Activated CD8-positive, alpha-beta memory T cell treated with anti-CD3 and anti-CD28 coated beads for 48 hours (primary cell): ENCODE results near the gene CLSTN2.

ENCODE experiments used
- DNase-seq, 3 experiments: peaks; one replicate each; pipeline ENCODE4 v3.0.0-alpha.2; 2020; ENCODE audit warnings: low read depth in 2 of 3, low spot score in 2 of 3

The CLSTN2 gene

DNA sequence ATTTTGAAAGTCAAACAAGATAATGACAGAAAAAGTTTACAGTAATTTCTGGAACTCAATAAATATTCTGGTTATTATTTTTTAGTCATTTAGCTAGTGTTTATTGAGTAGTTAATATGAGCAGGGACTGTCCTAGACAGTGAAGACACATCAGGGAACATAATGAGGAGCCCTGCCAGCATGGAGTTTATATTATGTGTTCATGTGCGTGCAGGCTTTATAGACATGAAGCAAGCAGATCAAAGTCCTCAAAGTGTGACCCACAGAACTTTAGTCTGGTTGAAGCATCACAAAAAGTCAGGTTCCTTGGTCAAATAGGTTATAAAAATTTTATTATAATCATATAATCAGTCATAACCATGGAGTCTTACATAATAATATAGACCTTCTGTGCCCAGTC is 289.3 kb downstream of the CLSTN2 start:
- DNase-seq, result no peak

DNA sequence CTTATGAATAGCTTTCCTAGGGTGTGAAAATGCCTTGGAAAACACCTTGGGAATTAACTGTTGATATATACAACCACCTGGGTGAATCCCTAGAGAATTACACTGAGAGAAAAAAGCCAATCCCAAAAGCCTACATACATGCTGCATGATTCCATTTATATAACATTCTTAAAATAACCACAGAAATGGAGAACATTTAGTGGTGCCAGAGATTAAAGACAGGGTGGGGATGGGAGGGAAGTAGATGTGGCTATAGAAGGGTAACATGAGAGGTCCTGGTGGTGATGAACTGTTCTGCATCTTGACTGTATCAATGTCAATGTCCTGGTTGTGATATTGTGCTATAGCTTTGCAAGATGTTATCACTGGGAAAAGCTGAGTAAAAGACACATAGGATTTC is 291.0 kb downstream of the CLSTN2 start:
- no peak for DNase-seq

DNA sequence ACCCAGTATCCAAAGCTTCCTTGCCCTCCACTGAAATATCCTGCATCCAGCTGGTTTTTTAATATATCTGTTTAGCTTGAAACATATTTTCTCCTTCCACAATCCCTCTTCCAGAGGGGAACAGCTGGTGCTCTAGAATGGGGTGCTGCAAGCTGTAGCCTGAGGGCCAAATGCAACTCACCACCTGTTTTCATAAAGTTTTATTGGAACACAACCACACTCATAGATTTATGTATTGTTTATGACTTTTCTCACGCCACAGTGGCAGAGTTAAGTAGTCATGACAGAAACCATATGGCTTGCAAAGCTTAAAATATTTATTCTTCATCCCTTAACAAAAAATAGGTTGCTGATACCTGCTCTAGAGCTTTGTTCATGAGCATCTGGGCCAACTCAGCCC is 298.7 kb downstream of the CLSTN2 start:
- DNase-seq, result no peak

DNA sequence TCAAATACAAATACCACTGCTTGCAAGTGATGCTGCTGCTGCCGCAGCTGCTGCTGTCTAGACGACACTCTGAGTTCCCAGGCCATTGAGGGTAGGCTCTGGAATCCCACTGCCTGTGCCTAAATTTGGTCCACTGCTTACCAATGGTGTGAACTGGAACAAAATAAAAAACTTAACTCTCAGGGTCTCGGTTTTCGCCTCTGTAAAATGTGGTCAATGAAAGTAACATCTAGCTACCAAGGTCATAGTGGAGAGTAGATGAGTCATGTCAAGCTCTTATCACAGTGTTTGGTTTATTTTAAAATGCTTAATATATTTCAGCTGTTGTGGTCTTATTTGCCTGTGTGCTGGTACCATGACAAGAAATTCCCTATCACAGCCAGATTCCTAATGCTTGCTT is 299.3 kb downstream of the CLSTN2 start:
- DNase-seq, result no peak

DNA sequence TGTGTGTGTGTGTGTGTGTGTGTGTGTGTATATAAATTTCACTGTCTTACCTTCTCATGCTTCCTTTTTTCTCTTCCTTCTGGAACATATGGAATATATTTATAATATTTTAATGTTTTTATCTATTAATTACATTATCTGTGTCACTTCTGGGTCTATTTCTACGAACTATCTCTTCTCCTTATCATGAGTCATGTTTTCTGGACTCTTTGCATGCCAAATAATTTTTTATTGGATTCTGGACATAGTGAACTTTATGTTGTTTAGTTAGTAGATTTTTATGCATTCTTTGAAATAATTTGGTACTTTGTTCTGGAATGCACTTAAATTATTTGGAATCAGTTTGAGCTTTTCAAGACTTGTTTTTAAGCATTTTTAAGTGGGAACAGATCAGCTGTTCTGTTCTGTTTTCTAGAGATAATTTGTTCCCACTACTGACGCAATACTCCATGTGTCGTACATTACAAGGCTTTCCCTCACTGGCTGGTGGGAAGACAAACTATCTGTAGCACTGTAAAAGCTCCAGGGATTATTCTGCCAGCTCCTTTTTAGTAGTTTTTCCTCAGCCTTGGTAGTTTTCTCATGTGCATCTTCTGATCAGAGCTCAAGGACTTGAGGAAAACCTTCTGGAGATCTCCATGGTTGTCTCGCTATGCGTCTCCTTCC is 302.0 kb downstream of the CLSTN2 start:
- no peak for DNase-seq

DNA sequence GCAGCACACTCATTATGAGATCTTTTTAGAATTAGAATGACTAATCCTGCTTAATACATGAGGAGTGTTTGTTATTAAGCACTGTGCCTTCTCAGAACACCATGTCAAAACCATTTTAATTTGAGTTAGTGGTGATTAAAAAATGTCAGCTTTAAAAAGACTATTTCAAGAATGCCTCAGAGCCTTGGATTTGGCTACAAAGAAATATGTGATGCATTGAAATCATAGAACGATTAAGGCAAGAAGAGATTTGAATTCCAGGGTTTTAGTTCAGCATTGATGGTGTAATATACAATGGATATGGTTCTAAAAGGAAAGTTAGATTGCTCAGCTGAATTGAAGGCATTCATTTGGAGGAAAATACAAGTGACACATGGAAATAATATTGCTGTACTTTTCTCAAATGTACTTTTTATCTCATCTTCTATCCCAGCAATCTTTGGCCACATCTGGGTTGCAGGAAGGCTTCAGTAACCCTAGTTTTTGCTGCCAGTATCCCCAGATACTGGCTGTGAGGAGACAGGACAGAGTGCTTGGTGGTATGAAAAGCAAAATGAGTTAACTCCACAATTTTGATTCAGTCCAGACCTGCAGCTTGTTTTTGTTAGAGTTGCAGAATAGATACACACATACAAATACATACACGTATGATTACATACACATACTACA is 303.8 kb downstream of the CLSTN2 start:
- DNase-seq, result no peak

DNA sequence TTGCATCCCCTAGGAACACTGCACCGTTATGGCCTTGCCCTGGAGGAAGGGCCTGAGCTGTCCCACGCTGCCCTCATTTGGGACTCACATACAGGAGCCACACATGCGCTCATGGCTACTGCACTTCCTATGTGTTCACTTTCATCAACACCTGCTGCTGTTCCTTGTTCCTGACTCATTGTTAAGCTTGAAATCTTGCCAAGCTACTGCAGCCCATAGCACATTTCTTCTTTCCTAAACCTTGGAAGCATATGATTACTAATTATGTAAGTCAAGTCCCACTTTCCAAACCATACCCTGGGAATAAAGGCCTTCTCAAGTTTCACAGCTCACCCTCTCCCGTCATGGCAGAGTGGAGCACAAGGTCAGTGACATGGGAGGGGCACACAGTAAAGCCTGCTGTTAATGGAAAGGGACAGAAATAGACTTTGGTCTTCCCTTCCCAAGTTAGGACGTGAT is 307.9 kb downstream of the CLSTN2 start:
- DNase-seq, result no peak

DNA sequence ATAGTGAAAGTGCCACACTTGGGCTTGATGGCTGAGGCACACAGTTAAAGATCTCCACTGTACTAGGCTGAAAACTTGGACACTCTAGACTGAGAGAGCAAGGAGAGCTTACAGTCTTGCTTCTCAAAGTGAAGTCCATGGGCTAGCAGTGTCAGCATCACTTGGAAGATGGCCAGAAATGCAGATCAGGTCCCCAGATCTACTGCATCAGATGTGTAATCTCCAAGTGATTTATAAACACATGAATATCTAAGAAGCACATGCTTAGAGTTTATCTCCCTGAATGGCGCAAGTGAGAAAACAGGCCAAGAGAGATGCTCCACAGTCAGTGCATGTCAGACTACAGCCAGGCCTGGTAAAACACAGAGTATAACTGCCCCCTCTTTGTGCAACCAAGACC is 308.6 kb downstream of the CLSTN2 start:
- DNase-seq, result no peak

DNA sequence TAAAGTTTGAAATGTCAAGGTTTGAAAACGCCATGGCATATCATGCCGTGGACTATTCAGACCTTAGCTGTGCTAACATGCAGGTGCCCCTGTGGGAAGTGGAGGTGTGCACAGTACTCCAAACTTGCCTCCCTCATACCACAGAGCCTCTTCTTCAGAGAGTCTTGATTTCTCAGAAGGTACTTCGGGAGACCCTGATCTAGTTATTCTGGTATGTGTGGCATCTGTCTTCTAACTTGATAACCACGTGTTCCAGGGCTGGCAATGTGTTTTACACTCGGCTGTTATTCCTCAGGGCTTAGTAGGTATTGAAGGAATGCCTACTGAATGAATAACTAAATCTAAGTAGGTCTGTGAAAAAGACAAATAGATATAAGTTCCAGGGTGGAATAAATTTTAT is 309.9 kb downstream of the CLSTN2 start:
- no peak for DNase-seq

DNA sequence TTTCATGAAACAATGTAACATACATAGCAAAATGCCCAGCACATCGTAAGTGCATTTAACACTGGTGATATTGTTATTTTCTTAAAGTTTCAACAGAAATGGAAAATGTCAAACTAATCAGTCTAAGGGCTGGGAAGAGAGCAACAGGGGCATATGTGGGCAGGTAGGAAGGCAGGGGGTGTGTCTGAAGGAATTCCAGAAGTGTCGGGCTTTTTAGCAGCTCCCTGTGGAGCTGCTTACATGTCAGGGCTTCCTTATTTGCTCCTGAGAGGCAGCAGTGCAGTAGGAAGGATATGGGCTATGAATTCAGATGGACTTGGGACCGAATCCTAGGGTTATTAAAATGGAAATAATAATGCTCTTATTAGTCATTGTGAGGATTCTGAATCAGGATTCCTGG is 311.6 kb downstream of the CLSTN2 start:
- DNase-seq, result no peak

DNA sequence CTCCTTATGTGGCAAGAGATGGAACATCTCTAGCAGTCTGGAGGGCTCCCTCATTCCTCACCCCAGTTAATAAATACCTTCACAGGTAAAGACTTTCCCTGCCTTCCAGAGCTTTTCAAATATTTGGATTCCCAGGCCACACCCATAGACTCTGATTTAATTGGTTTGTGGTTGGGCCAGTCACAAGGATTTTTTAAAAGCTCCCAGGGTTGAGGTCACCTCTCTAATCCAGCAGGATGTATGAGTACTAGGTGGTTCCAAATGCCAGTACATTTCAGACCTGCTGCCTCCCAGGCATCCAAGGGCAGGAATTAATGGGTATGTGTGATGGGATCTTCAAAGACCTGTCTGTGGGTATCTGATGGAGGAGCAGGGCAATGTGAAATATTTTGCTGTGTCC is 312.8 kb downstream of the CLSTN2 start:
- DNase-seq, result no peak

DNA sequence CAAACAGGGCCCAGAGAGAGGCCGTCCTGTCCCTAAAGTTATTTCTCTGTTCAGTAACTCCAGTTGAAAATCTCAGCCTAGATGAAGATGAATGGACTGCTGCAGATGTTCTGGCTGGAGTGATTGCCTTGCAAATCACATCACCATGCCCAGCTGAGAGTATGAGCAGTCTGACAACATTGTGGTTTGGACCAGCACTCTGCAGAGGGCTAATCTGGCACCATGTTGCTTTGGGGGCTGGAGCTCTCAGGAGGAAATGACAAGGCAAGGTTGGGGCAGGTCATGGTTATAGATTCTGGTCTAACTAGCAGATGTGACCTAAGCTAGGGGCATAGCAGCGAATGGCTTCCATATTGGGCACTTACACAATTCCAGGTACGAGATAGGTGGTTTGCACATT is 314.2 kb downstream of the CLSTN2 start:
- no peak for DNase-seq

DNA sequence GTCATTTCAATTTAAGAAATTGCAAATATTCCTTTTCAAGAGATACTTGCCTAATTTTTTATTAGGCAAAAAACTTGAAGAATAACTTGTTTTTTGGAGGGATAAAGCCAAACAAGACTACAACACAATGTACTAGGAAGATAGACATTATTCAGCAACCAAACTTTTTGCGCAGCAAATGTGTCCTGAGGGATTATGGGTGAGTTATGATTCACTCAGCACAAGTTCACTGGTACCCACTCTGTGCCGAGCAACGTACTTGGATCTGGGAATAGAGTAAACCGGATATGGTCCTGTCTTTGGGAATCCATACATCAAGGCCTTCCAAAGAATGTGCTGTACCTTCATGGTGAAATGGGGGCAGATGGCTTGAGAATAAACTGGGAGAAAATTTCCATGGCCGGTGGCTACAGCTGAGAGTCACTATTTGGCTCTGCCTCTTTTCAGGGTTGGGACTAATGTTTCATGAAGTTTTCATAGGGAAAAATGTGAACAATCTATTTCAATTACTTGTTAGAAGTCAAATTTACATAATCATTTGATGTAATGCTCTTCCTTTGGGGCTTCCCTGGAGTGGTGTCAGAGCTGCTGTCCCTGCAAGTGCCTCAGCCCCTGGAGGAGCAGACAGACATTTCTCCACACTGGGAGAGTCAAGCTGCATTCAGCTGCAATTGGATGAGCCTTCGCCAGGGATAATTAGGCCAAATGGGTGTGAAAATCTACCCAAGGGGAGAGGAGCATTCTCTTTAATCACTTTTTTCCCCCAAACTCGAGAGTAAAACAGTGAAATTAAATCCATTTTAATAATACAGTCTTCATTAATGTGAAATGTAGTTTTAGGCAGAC is 315.2 kb downstream of the CLSTN2 start:
- no peak for DNase-seq

DNA sequence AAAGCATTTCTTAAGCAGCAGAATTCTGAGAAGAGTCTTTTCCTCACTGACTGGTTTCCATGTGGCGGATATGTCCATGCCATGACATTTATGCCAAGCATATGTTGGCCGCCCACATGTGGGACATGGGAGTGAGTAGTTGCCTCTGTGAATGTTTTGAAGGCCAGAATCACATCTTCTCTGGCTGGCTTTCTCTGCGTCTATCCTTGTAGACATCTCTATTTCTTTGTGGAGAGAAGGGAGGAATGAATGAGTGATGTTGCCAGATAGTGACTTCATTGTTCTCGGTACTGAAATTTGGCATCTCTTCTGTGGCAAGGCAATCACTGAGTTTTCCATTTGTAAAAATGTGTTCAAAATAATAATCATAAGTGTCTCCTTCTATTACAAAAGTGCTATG is 316.0 kb downstream of the CLSTN2 start:
- no peak for DNase-seq

DNA sequence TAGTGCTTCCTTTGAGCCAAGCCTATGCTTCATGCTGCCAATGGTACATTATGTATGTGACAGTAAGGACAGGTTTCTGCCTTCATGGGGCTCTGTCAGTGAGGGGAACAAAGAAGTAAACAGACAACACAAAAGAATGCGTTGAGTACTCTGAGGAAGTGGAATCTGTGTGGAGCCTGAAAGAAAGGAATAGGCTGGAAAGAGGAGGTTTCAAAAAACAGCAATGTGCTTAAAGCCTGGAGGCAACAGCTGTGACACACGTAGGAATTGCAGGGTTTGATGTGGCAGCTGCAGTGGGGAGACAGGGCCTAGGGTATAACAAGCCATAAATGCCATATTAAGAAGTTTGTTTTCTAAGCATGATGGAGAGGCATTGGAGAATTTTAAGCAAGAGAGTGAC is 316.7 kb downstream of the CLSTN2 start:
- no peak for DNase-seq

DNA sequence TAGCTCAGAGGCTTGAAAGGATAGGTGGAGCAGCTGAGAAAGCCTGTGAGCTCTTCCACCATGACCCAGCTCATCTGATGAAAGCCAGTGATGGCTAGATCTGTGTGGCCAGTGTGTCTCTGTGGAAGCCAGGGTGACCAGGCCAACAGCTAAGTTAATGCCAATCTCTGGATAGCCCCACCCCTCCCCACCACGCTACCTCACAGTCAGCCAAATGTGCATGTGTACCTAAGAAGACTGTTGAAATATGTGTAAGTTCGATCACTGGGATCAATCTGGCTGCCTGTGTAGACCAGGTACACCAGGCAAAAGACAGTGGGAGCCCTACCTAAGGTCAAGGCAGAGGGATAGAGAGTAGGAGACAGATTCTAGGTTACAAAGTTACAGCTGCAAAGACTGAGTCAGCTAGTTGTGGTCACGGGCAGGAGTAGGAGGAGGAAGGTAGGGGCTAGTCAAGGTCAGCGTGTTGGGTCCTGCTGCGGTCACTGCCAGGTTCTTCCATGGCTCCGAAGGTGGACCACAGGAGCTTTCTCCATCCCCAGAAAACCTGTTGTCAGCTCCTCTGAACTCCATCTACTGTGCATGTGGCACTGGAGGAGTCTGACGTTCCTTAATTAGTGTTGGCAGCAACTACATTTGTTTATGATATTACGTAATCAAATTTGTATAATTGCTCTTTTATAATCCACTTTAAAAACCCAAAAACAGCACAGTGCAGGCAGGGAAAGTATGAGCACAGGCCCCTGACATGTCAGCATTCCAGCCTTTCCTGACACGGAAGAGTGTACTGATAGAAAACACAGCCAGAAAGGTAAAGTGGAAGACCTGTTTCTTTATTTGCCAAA is 318.0 kb downstream of the CLSTN2 start:
- no peak for DNase-seq

DNA sequence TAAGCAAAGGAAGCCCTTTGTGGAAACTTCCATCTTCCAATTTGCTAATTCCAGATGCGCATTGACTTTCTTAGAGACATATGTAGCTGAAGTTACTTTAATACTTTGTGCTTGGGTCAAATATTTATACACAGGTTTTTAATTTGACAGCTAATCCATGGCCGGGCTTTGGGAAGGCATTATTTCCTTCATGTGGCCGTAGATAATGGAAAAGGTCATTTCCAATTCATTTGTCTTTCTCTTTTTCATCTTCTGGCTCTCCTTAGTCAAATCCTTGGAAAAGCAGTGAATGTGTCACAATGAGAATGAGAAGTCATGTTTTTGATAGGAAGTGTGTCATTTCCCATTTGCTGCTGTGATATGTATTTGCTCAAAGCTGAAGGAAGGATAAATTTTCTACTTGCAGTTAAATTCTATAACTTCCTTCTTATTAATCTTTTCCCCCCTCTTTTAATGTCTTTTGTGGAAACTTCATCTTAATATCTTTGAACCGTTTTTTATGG is 323.3 kb downstream of the CLSTN2 start:
- no peak for DNase-seq

DNA sequence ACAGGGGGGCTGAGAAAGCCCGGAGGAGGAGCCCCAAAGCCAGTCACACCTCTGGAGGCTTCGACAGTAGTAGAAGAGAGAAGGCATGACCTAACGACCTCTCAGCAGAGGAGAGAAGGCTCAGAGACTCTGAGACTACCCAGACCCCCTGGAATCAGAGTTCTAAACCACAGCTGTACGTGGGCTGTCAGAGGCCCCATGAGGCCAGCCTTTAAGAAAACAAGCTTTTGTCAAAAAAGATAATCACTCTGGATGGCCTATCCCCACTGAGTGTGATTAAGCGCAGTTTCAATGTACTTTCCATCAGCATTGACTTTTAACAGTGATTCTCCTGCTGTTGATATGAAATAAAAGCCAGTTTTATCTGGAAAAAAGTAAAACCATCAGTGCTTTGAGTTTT is 330.3 kb downstream of the CLSTN2 start:
- DNase-seq, result no peak

DNA sequence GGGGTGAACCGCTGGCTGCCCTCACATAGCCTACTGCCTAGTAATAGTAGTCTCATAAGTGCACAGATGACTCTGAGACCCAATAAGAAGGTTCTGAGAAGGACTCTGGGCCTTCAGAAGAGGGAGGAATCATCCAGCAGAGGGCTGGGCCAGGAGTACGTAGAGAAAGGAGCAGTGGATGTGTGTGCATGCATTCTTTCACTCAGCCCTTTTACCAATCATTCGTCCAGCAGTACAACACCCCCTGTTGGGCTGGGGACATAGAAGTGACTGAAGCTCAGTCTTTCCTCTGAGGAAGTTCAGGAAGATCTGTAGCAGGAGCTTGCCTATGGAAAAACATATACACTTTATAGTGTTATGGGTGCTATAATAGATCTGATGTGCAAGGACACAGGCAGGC is 333.1 kb downstream of the CLSTN2 start:
- DNase-seq, result no peak

DNA sequence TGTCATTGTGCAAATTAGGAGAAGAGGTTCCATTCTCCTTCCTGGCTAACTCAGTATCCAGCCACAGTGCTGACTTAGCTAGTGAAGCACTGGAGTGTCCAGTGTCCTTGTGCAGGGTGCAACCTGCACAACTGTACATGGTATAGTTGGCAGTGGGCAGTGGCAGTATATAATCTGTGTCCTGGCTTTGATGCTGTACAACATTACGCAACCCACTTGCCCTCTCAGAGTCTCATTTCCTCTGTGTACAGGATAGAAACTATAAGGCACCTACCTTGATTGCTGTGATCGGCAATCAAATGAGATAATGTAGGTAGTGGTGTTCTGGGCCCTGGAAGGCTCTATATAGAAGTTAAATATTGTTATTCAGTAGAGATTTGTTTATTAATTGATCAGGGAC is 333.6 kb downstream of the CLSTN2 start:
- no peak for DNase-seq

DNA sequence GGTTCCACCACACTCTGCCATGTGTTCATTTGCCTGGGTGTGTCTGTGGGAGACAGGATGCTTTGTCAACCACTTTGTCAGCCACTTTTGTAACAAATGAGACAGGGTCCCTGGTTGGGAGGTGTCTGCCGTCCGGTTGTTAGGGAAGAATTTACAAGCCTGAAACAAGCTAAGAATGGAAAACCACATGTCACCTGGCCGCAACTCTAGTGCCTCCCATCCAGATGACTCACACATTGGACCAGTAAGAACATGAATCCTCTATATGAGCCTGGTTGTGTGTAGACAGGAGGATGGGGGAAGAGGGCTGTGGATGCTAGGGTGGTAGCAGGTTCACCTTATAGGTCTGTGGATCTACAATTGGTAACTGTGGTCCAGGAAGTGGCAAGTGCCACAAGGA is 335.3 kb downstream of the CLSTN2 start:
- no peak for DNase-seq
